T-helper 9 cell (primary cell): ENCODE measurements around the gene PLA2G4C.

Experiments
- DNase-seq: peaks from one replicate; pipeline ENCODE4 v3.0.0-alpha.2; 2020
- total RNA-seq, 2 donors: gene quantifications; one replicate each; lab custom pipeline; 2026; lab: John Stamatoyannopoulos, UW

PLA2G4C gene, protein sequence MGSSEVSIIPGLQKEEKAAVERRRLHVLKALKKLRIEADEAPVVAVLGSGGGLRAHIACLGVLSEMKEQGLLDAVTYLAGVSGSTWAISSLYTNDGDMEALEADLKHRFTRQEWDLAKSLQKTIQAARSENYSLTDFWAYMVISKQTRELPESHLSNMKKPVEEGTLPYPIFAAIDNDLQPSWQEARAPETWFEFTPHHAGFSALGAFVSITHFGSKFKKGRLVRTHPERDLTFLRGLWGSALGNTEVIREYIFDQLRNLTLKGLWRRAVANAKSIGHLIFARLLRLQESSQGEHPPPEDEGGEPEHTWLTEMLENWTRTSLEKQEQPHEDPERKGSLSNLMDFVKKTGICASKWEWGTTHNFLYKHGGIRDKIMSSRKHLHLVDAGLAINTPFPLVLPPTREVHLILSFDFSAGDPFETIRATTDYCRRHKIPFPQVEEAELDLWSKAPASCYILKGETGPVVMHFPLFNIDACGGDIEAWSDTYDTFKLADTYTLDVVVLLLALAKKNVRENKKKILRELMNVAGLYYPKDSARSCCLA
- 0.72 to 14.1 reads per million in 2 donors for total RNA-seq

DNA sequence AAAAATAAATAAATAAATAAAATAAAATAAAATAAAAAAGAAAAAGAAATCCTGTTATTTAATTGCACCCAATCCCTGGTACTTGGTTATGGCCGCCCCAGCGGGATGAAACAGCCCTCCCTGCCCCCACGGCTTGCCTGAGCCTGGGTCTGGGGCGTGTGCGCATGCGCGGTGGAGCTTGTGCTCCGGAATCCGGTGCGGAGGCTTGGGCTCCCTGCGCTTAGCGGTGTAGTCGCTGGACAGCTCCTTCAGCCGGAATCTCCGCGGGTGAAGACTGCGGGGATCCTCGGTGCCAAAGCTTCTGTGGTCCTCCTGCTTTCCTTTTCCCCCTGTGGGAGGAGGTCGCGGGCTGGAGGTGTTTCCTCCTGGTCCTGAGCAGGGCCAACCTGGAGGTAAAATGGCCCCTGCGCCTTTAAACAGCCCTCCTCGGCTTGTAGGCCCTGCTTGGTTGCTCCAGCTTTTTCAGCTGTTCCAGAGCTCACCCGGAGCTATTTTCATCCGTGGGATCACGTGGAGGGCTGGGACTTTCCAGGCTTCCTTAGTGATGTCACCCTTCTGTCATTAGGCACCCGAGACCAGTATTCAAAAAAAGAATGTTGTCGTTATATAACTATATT is at the start of gene PLA2G4C:
Gene PLA2G4C (minus strand): TSS at position 468 of the 617 bp plus-strand sequence. CDS start 4,288 bp downstream, outside the sequence.
- DNase-seq = peak; percentile 71

DNA sequence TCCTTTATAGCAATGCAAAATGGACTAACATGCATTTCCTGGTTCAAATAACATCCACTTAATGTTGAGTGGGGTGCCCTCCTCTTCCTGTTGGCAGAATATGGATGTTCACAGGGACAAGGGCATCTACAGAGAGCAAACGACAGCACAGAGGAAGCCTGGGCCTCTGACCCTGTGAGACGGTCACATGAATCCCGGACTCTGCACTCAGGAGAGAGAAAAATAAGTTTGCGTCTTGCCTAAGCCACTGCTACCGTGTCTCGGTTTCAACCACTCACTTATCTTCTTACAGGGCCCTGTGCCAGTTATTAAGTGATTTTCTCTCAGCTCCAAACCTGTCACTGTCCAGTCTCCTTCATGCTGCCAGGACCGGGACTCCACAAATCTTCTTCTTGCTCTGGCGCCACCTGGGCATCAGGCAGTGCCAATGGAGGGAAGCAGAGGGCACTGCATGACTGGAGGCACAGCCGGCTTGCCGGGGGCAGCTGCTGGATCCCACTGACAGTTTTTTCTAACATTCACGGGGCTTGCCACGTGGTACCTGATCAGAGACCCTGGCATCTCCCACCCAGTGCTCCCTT is 47.7 kb upstream of the PLA2G4C start:
- no peak for DNase-seq

DNA sequence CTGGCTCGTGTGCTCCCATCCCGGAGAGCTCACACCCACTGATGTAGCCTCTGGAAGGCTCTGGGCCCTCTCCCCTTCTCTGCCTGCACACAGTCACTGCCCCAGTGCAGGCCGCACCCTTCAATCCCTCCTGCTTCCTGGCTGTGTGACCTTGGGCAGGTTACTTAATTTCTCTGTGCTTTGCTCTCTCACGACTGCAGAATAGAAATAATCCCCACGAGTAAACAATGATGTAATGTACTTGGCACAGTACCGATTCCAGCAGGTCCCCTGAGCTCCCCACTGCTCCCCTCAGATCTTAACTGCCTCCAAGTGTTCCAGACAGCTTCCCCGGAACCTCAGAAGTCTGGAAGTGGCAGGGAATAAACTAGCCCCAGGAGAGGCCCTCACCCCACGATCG is 43.4 kb upstream of the PLA2G4C start:
- no peak for DNase-seq

DNA sequence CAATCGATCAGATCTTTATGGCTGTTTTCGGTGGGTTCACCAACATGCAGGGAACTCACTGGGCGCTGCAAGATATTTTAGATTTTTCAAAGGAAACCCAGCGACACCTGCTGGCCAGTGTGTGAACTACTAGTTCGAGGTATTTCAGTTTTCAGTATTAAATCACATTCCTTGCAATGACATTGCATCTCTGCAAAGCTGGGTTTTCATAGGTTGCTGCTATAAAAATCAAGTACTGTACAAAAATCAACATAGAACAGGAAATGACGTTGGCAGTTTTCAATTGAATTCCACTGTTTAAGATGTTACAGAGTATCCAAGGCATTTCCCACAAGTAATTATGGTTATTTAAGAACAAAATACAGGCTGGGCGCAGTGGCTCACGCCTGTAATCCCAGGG is 41.9 kb upstream of the PLA2G4C start:
- peak; percentile 60 for DNase-seq

DNA sequence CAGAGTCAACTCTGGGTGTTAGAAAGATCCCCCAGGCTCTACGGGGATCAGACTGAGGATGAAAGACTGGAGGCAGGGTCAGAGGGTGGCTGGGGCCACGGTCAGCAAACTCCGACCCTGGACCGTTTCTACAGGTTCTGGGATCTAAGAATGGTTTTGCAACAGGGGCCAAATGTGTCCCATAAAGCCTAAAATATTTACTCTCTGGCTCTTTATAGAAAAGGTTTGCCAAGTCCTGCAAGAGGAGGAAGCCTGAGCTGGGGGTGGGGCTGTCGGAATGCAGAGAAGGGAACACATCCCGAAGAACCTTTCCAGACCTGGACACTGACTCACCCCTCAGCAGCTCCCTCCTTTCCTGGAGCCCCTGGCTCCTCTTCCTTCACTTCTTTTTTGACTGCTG is 38.8 kb upstream of the PLA2G4C start:
- DNase-seq = no peak

DNA sequence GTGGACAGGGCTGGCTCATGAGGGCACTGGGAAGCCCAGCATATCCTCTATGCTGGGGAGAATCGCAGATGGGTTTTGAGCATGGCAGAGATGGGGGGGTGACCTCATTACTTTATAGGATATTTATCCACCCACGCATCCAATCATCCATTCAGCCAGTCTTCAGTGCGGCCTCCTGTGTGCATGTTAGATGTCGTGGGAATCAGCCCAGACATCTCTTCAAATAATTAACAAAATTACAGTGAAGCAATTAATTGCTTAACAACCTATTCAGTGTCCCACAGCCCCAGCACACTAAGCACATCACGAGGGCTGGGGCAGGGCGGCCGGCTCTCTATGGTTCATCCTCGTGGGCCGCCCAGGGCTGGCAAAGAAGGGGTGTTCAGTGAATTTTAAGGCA is 38.0 kb upstream of the PLA2G4C start:
- no peak for DNase-seq

DNA sequence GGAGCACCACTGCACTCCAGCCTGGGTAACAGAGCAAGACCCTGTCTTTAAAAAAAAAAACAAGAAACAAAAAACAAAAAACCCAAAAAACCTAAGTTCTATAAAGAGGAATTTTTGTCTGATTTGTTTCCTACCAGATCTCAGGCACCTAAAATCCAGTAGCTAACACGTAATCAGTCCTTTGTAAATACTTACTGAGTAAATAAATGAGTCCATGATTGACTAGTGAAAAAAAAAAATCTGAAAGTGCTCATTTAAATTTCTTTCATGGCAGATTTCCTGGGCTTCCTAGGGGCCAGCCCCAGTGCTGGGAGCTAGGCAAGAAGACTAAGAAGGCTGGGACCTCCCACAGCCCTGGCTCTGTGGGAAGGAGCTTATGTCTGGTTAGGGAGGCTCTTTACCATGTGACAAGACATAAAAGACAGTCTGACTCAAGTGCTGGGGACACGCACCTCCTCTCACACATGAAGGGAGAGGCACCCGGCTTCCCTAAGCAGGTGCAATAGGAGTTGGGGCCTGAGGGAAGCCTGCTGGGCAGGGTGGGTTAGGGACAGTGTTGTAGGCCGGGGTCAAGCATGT is 37.1 kb upstream of the PLA2G4C start:
- DNase-seq = no peak

DNA sequence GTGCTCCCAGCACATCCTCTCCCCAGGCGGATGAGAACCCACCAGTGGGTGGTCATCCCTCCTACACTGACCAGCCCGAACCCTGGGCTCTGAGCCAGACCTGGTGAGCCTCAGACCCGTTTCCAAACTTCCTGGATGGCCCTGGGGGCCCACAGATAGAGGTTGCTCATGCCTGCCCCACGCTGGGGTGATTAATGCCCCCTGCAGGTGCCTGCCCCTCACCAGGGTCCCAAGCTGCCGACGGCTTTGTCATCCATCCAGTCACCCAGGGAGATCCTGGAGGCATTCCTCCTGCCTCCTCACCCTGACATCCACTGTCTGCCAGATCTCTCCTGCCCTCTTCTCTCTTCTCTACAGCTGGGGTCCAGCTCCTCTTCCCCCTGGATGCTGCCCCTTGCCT is 28.4 kb upstream of the PLA2G4C start:
- DNase-seq = no peak

DNA sequence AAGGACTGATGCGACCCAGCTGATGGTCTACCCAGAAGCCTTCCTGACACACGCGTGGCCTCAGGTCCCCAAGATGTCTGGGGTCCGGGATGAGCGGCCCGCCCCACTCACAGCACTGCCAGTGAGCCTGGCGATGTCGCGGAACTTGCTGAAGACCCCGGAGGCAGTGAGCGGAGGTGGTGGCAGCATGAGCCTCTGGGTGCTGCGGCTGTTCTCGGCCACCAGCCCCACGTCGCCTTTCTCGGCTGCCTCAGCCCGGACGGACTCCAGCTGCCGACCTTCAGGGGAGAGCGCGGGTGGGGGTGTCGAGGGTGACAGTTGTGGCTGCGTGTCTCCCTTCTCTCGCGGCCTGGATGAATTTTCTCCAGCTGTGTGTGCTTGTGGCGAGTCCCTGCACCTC is 26.8 kb upstream of the PLA2G4C start:
- no peak for DNase-seq

DNA sequence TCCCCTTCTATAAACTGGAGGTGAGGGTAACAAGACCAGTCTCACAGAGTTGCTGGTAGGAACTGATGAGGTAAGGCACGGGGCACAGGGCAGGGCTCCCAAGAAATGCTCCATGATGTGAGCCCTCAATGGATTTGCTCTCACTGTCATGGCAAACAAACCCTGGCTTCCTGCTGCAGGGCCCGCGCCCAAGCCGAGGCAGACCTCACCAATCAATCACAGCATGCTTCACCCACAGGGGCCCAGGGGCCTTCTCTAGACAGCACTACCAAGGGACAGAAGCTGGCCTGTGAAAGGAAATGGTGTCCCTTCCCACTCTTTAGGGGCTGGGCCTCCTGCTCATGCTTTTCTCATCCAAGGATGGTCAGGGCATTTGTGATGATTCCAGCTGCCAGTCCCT is 25.9 kb upstream of the PLA2G4C start:
- DNase-seq = no peak

DNA sequence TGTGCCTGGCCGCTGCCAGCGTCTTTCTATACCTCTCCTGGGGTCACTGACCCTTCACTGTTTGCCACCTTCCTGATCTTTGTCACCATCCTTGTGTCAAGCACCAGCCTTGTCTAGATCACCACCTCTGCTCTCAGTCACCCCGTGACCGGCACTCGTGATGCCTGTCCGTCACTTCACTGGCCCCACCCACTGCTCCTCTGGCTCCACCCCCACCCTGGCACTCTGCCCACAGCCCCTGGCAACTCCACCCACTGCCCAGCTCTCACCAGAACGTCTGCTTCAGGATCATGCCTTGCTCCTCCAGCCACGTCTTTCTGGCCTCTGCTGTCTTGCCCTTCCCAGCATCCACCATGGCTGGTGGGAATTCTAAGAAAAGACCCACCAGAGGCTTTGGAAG is 24.8 kb upstream of the PLA2G4C start:
- no peak for DNase-seq

DNA sequence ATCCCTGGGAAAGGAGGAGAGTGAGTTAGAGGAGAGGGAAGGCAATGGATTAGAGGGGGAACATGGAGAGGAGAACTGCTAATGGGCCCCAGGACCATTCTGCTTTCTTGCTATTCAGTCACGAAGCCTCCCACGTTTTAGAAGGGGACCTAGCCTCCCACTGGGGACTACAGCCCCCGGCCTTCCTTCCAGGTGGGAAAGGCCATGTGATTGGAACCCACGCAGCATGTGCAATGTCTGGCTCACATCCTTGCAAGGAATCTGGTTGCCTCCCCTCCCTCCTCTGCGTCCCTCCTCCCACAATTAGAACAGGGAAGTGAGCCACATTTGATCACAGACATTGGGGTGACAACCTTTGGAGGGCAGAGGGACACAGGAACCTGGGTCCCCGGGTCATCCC is 22.5 kb upstream of the PLA2G4C start:
- DNase-seq = no peak

DNA sequence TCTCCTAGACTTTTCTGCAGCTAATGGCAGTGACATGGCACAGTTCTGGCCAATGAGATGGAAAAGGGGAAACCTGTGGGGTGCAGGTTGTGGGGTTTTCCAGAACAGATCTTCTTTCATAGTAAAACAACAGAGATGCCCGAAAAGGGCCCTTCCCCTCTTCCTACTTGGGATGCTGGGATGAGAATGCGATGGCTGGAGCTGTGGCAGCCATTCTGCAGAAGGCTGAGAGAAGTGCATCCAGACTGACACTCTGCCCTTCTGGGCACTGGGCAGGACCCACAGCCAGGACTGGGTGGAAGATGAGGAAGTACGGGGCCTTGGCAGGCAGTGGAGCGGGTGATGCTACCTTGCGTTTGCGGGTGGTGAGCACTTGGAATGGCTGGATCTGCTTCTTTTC is 16.9 kb upstream of the PLA2G4C start:
- no peak for DNase-seq

DNA sequence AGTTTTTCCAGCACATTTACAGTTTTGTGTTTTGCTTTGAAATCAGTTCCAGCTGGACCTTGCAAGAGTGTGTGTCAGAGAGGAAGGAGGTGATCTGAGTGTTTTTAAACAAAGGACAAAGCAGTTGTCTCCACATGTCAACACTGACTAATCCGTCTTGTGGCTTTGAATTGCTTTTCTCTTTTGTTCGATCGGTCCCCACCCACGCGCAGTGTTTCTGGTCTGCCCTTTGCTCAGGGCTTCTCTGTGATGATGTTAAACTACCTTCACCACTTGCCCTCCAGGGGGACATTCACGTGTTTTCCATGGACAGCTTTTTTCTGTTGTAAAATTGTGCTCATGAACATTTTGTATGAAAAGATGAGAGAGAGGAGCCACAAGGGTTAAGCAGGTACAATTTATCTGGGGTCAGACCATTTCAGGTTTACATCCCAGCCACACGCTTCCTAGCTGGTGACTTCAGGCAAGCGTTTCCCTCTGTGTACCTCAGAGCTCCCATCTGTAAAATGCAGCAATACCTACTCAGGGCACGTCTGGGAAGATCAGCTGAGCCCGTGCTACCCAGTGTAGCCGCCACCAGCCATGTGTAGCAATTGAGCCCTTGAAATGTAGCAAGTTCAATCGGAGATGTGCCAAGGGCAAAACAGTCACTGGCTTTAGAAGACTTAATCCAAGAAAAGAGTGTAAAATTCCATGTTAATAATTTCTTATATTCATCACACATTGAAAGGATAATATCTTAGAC is 13.5 kb upstream of the PLA2G4C start:
- DNase-seq = no peak

DNA sequence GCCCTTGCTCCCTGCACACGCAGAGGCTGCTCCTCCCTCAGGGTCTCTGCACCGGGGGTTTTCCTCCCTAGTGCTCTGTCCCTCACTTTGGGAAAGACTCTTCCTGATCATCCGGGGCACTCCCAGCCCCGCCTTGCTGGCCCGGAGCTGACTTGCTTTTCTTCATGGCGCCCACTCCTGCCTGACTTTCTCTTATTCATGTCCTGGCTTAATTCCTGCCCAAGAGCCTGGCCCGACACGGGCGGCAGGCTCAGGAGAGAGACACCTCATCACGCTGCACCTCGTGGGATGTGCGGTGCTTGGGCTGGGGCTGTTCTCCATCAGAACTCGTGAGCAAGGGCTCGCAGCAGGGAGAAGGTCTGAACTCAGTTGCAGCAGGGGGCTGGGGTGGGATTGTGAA is 11.8 kb upstream of the PLA2G4C start:
- DNase-seq = no peak

DNA sequence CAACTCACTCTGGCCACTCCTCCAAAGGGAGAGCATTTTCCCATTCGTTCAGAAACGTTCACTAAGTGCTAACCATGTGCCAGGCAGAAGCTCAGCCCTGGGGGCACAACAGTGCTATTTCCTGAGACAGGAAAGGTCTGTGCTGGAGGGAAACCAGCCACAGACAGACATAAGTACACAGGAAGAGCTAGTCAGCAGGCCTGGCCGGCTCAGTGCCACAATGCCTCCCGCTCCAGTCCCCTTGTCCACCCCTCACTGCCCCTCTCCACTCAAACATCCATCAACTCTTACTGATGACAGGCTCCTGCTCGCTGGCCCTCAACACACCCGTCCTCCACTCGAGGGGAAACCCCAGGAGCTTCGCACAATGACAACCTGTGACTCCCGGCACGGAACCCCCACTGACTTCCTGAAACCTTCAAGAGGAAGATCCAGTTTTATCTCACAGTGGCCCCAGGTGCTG is 11.3 kb upstream of the PLA2G4C start:
- no peak for DNase-seq

DNA sequence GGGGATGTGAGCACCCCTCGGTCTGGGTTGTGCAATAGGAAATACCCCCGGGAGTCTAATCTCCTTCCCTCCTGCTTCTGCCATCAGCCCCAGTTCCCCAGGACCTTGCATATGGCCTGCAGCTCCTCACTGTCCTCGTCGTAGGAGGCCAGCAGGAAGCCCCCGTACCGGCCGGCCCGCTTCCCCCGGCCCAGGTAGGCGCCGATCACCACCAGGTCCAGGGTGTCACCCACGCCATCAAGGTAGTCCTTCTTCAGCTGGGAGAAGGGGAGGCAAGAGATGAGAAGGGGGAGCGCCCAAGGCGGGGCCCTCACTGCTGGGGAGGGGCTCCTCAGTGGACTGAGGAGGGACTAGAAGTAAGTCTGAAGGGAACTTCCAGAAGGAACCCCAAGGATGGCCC is 10.4 kb upstream of the PLA2G4C start:
- DNase-seq = no peak

DNA sequence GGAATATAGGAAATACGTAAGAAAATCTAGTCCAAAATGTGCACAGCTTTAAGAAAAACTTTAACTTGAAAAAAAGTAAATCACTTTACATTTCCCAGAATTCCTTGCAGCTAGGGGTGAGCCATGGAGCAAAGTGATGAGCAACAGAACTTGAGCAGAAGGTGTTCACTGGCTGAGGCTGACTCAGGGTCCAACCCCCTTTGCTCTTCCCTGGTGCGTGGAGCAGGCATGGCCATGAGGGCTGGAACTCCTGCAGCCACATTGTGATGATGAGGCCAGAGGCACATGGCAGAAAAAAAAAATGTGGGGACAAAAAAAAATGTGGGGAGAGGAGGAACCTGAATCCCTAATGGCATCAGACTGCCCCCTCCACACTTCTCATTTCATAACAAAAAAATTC is 9.9 kb upstream of the PLA2G4C start:
- DNase-seq = no peak

DNA sequence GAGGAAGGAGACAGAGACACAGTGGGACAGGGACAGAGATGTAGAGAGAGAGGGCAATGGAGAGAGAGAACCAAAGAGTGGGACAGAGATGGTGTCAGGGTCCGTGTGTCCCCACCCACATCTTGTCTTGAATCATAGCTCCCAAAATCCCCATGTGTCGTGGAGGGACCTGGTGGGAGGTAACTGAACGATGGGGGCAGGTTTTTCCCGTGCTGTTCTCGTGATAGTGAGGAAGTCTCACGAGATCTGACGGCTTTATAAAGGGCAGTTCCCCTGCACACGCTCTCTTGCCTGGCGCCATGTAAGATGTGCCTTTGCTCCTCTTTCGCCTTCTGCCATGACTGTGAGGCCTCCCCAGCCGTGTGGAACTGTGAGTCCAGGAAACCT is 7.5 kb upstream of the PLA2G4C start:
- no peak for DNase-seq

DNA sequence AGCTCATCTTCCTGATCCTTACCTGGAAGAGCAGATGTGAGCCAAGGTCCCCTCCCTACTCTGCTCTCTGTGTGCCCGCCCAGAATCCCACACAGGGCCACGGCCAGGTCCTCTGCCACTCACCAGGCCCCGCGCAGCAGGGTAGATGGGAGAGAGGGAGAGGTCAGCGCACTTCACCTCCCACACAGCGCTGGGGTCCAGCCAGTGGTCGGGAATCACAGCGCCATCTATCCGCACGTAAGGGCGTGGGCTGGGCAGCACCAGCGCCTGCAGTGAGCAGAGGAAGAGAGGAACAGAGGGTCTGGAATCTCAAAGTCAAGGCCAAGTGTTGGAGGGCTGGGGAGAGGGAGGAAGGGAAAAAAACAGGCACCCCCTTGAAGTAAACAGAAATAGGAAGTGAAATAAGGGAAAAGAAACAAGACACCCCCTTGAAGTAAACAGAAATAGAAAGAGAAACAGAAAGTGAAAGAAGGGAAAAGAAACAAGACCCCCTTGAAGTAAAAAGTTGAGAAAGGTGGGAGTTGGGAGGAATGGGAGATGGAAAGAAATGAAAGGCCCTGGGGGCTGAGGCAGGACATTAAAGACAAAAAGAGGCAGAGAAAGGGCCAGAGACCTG is 7.0 kb upstream of the PLA2G4C start:
- DNase-seq = no peak

DNA sequence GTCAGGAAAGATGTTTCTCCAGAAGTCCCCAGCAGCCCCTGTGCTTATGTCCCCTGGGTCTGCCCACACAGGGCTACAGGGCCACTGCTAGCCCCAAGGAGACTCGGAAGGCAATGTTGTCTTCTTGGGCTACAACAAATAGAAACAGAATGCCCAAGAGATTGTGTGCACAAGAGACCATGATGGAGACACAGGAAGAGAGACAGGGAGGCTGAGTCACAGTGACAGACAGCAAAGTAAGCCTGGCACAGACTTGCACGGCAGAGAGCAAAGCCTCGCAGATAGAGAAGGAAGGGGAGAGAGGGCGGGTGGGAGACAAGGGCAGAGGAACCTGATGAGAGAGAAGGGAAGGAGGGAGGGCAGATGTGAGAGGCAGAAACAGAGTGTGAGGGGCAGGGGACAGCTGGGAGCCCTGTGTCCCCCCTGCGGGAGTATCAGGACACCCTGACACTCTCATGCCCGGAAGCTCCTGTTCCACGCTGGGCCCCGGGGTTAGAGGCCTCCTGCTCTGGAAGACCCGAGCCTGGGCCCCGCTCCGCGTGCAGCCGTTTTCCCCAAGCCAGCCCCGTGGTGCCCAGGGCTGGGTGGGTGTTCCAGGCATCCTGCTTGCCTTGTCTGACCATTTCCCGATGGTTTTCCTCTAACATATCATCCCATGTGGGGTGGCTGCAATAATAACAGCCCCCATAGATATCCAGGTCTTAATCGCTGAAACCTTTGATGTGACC is 2.7 kb upstream of the PLA2G4C start:
- no peak for DNase-seq

DNA sequence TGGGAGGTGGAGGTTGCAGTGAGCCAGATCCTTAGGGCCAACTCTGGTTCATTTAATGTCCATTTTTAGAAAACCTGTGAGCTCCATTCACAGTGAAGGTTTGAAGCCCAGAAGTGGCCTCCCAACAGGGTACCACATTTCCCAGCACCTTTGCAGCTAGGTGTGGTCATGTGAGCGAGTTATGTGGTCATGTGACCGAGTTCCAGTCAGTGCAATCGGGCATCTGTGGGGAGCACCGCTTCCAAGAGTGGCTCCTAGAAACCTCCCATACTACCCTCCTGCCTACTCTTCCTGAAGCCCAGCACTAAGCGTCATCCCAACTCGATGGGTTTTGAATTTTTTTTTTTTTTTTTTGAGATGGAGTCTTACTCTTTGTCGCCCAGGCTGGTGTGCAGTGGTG is 663 bp upstream of the PLA2G4C start:
- DNase-seq = no peak
